Ovary (tissue), 9 donors: ENCODE results near the gene SMTNL2. TPM values are rescaled to one million over a fixed set of nuclear protein-coding genes. Genes with fewer than 3 reads are reported as not detected.

Experiments
- DNase-seq, 5 donors: peaks; one replicate each; pipeline ENCODE4 v3.0.0-alpha.2; 2019 to 2020
- H3K27ac ChIP-seq, 2 donors: fragments of 200-600 bp; one replicate each; pipeline versions ENCODE4 v1.5.1 to v1.8.0; 2019 to 2022
- H3K27me3 ChIP-seq: fragments of 200-600 bp; one replicate; pipeline ENCODE4 v1.8.0; 2022
- H3K36me3 ChIP-seq: fragments of 200-600 bp; sonication (generic); one replicate; pipeline ENCODE4 v1.5.1; 2019
- H3K4me1 ChIP-seq: one replicate; pipeline ENCODE4 v1.8.1; 2013; ENCODE audit warnings: mild to moderate bottlenecking, moderate library complexity; ENCODE audit not compliant: insufficient read depth
- H3K4me3 ChIP-seq: fragments of 200-600 bp; sonication (generic); one replicate; pipeline ENCODE4 v1.5.1; 2017
- H3K9me3 ChIP-seq, 2 donors: fragments of 200-600 bp in 1 of 2; sonication (generic) in 1 of 2; one replicate each; pipeline versions ENCODE4 v1.5.1 to v1.8.1; 2013 to 2019; ENCODE audit warnings: mild to moderate bottlenecking in 1 of 2, moderate library complexity in 1 of 2
- CTCF ChIP-seq, 3 donors: fragments of 450-650 bp in 2 of 3; fragments of 200-600 bp in 1 of 3; IDR thresholded peaks; one replicate each; pipeline versions ENCODE4 v1.5.1 to v1.8.0; 2016 to 2022; ENCODE audit warnings: antibody characterized with exemption in 3 of 3, mild to moderate bottlenecking in 1 of 3
- EP300 ChIP-seq: sonication (generic); formaldehyde crosslinking; IDR thresholded peaks from one replicate; pipeline ENCODE4 v1.6.1; 2017; ENCODE audit warnings: antibody characterized with exemption
- POLR2A ChIP-seq: fragments of 450-650 bp; IDR thresholded peaks from one replicate; pipeline ENCODE4 v1.6.1; 2017; ENCODE audit warnings: antibody characterized with exemption, mild to moderate bottlenecking, moderate library complexity
- WGBS, 3 donors: extraction: QIAGEN DNeasy Blood & Tissue Kit in 1 of 3; methylation state at CpG; one replicate each; pipeline versions ENCODE4 v1.1.5 to v1.1.7; 2013 to 2017; 5-methylcytosine and 5-hydroxymethylcytosine counted together
- intact Hi-C, 4 donors: fragments of 100-400 bp; cut with DNase I; formaldehyde crosslinking; loops; one replicate each; pipeline versions ENCODE4 v1.11.0 to v1.15.1; 2022 to 2023
- polyA plus RNA-seq, 2 donors: library from polyadenylated mRNA; stranded (reverse); fragments of 200-250 nt in 1 of 2; fragments of 350-450 nt in 1 of 2; fragmentation: Illumina TruSeq in 1 of 2; extraction: RNeasy Lipid Tissue Mini Kit (QIAGEN cat#74804) in 1 of 2; gene quantifications; one replicate each; pipeline ENCODE4 v1.2.3, GENCODE V29; 2013 to 2014
- total RNA-seq, 7 donors: library from RNA; depleted of rRNA in 2 of 7; stranded (reverse); fragments of >200 nt in 2 of 7; fragmentation: NEBNext Ultra II Directional in 3 of 7; extraction: Animal tissue kit (Norgen Biotek cat#: 25700) in 3 of 7; gene quantifications; one replicate each; pipeline versions ENCODE4 v1.1.0 to v1.2.4, GENCODE V29; 2016 to 2023
- donor health status: DM: no; HTN: no; CAD: no; lungs with moderate emphysema.
- donor health status: DM: no; HTN: no; CAD: no.
- donor health status: Bipolar disorder and iron deficiency.
- donor health status: DM: yes; HTN: yes; CAD: no.
- donor health status: DM: no; HTN: no; CAD: no.
- donor health status: DM: yes; HTN: yes; CAD: no.

Gene SMTNL2
- total and polyA plus RNA-seq, 9 donors: 3.7 to 34.3 (median 15.1) TPM

- intact Hi-C loops: no loop called here
- WGBS, 3 donors: 70 to 93% (median 77%) methylated on average over 4 to 10 of the region's 10 CpGs
- no peak overlapping the region for H3K4me3 ChIP-seq
- H3K36me3 ChIP-seq: no peaks in the 10 kb centered on the region
- H3K4me1 ChIP-seq: peaks cover 3% of the 10 kb centered on the region
- H3K9me3 ChIP-seq: no peaks in the 10 kb centered on the region
- no peaks in the 10 kb centered on the region for H3K27me3 ChIP-seq
- no peak for DNase-seq
- TF ChIP-seq CTCF (IDR thresholded peaks at IDR 0.05) (no peak), EP300 (no peak), POLR2A (no peak)
- H3K27ac ChIP-seq: no peak overlapping the region
Observed at GRCh38 chr17:4590981-4591453, 6.7 kb downstream of the SMTNL2 start.

GRCh38 chr17:4591529-4591928, 7.2 kb downstream of the SMTNL2 start:
- intact Hi-C loops: no loop called here
- TF ChIP-seq CTCF (IDR thresholded peaks at IDR 0.05) (no peak), EP300 (no peak), POLR2A (no peak)

GRCh38 chr17:4592240-4593005, 8.1 kb downstream of the SMTNL2 start:
- TF ChIP-seq EP300 (no peak), CTCF (IDR thresholded peaks at IDR 0.05) (no peak), POLR2A (no peak)
- Histone ChIP-seq H3K4me1 (peaks cover 3% of the 10 kb centered on the region), H3K4me3 (no peak overlapping the region), H3K36me3 (no peaks in the 10 kb centered on the region), H3K9me3 (no peaks in the 10 kb centered on the region), H3K27me3 (no peaks in the 10 kb centered on the region), H3K27ac (no peak overlapping the region)
- intact Hi-C loops: no loop called here
- no peak for DNase-seq
- 81 to 88% (median 84%) methylated on average over 11 of the region's 11 CpGs for WGBS, 3 donors

More at GRCh38 chr17:4591529-4591928, 7.2 kb downstream of the SMTNL2 start:
- Histone ChIP-seq H3K4me3 (no peak overlapping the region), H3K36me3 (no peaks in the 10 kb centered on the region), H3K9me3 (no peaks in the 10 kb centered on the region), H3K4me1 (peaks cover 3% of the 10 kb centered on the region), H3K27ac (no peak overlapping the region), H3K27me3 (no peaks in the 10 kb centered on the region)
- DNase-seq: peak in 2 of 5 donors; percentile 38 to 55
- 59 to 82% (median 61%) methylated on average over 10 to 12 of the region's 12 CpGs for WGBS, 3 donors

- H3K27ac ChIP-seq: no peak overlapping the region
Observed at GRCh38 chr17:4593021-4593421, 8.7 kb downstream of the SMTNL2 start.

More at GRCh38 chr17:4593021-4593421, 8.7 kb downstream of the SMTNL2 start:
- Histone ChIP-seq H3K9me3 (no peaks in the 10 kb centered on the region), H3K4me3 (no peak overlapping the region), H3K36me3 (no peaks in the 10 kb centered on the region), H3K27me3 (no peaks in the 10 kb centered on the region), H3K4me1 (peaks cover 4% of the 10 kb centered on the region)
- WGBS, 3 donors: 62 to 73% (median 66%) methylated on average over 12 to 14 of the region's 14 CpGs
- intact Hi-C loops: no loop called here
- no peak for TF ChIP-seq POLR2A
- TF ChIP-seq CTCF (IDR thresholded peaks at IDR 0.05): no peak
- no peak for TF ChIP-seq EP300
- DNase-seq: peak in 1 of 5 donors; percentile 47
